Measurements from ENCODE around the gene DGKQ.

Gene DGKQ

DNA sequence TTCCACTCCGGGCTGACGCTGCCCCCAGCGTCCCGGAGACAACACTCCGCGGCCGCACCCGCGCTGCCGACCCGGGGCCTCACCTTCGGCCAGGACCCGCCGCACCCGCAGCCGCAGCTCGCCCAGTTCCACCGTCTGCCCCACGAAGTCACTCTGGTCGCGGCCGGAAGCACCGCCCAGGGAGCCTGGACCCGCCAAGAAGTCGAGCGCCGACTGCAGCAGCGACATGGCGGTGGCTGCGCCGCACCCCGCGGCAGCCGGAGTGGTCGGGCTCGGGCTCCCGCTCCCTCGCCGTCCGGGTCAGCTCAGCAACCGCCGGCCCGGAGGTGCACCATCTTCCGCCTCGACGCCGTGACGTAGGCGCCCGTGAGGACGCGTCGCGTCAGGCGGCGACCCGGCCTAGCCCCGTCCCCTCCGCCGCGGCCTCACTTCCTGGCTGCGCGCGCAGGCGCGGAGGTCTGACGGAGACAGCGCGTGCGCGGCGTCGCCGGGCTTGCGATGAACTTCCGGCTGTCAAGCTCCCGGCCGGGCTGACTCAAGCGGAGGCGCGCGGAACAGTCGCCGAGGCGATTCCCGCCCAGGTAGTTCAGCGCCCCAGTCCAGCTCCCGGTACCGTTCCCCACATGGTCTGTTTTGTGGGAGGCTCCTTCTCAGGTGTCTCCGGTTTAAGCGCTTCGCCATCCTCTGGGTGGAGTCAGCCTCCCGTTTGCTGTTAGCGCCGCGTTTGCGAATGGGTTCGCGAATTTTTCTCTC lies 41.2 kb downstream of the DGKQ start, which contains the start of the genes GAK and TMEM175:
Gene GAK, minus strand, starts transcription at position 357 of the 753 bp plus-strand sequence. Its CDS starts 129 bp downstream, at position 228.
Gene TMEM175, plus strand, starts transcription at position 501 of the 753 bp plus-strand sequence. CDS start 15,280 bp downstream, outside the sequence.
- H4K5ac ChIP-seq (ENCODE audit: low read length), result no peak within 1 kb of the TSS
- WGBS (ENCODE audit: extremely low coverage, insufficient coverage, low lambda C conversion rate), result no CpG with 5 or more reads among the region's 99 CpGs
- H3K23ac ChIP-seq (ENCODE audit: low read length), result peak within 1 kb of the TSS; percentile 94
- H3K79me1 ChIP-seq (ENCODE audit: low read length), result peaks cover 12% of the 10 kb centered on the region
- no peak within 1 kb of the TSS for H2BK120ac ChIP-seq (ENCODE audit: low read depth, low read length)
- H2BK15ac ChIP-seq (replicated peaks; ENCODE audit: low read depth), result no peak within 1 kb of the TSS
- peak within 1 kb of the TSS; percentile 93 for H3K9ac ChIP-seq (ENCODE audit: low read length)
- peak; percentile 97 for DNase-seq
- peaks cover 4% of the 10 kb centered on the region for H3K4me1 ChIP-seq (ENCODE audit: control insufficient read depth, low read depth, low read length)
- no peak within 1 kb of the TSS for H4K8ac ChIP-seq (ENCODE audit: low read depth, low read length)
- no peaks in the 10 kb centered on the region for H3K36me3 ChIP-seq (ENCODE audit: control insufficient read depth, insufficient read depth, low read length)
- H3K56ac ChIP-seq (ENCODE audit: low read length), result peak within 1 kb of the TSS; percentile 97
- H3K4ac ChIP-seq (ENCODE audit: low read depth, low read length), result no peak within 1 kb of the TSS
- H3K18ac ChIP-seq (ENCODE audit: low read length), result peak within 1 kb of the TSS; percentile 5
- H3K4me3 ChIP-seq (ENCODE audit: low read length), result peak within 1 kb of the TSS; percentile 80
- peak within 1 kb of the TSS; percentile 100 for H3K4me2 ChIP-seq (ENCODE audit: low read length)
- peaks cover 22% of the 10 kb centered on the region for H3K79me2 ChIP-seq (ENCODE audit: control insufficient read depth, insufficient read depth, low read length)
- no peak within 1 kb of the TSS for H2BK5ac ChIP-seq (ENCODE audit: low read length)
- no peak within 1 kb of the TSS for H2AK5ac ChIP-seq (ENCODE audit: low read length)
- H3K27ac ChIP-seq (ENCODE audit: low read depth, low read length), result peak within 1 kb of the TSS; percentile 2
- no peaks in the 10 kb centered on the region for H3K27me3 ChIP-seq (ENCODE audit: insufficient read depth, low read length, poor library complexity)

- no peaks in the 10 kb centered on the region for H3K27me3 ChIP-seq (ENCODE audit: insufficient read depth, low read length, poor library complexity)
- peak overlapping the region; percentile 80 for H3K4me3 ChIP-seq (ENCODE audit: low read length)
- H3K18ac ChIP-seq (ENCODE audit: low read length), result peak overlapping the region; percentile 5
- no peak overlapping the region for H2BK15ac ChIP-seq (replicated peaks; ENCODE audit: low read depth)
- no peak for DNase-seq
- peak overlapping the region; percentile 2 for H3K27ac ChIP-seq (ENCODE audit: low read depth, low read length)
- peaks cover 23% of the 10 kb centered on the region for H3K79me2 ChIP-seq (ENCODE audit: control insufficient read depth, insufficient read depth, low read length)
- no peak overlapping the region for H2BK5ac ChIP-seq (ENCODE audit: low read length)
- H4K8ac ChIP-seq (ENCODE audit: low read depth, low read length), result no peak overlapping the region
- H3K23ac ChIP-seq (ENCODE audit: low read length), result peak overlapping the region; percentile 94
- H2BK120ac ChIP-seq (ENCODE audit: low read depth, low read length), result no peak overlapping the region
- H3K36me3 ChIP-seq (ENCODE audit: control insufficient read depth, insufficient read depth, low read length), result no peaks in the 10 kb centered on the region
- H3K9ac ChIP-seq (ENCODE audit: low read length), result peak overlapping the region; percentile 89
- no peak overlapping the region for H3K4ac ChIP-seq (ENCODE audit: low read depth, low read length)
- peak overlapping the region; percentile 90 for H3K56ac ChIP-seq (ENCODE audit: low read length)
- peaks cover 13% of the 10 kb centered on the region for H3K79me1 ChIP-seq (ENCODE audit: low read length)
- H2AK5ac ChIP-seq (ENCODE audit: low read length), result no peak overlapping the region
- H4K5ac ChIP-seq (ENCODE audit: low read length), result no peak overlapping the region
- H3K4me2 ChIP-seq (ENCODE audit: low read length), result peak overlapping the region; percentile 85
- WGBS (ENCODE audit: extremely low coverage, insufficient coverage, low lambda C conversion rate), result no CpG with 5 or more reads among the region's 31 CpGs
- peaks cover 4% of the 10 kb centered on the region for H3K4me1 ChIP-seq (ENCODE audit: control insufficient read depth, low read depth, low read length)
These were observed 42.0 kb downstream of the DGKQ start for GRCh38 chr4:931194-931959.

- H3K79me2 ChIP-seq (ENCODE audit: control insufficient read depth, insufficient read depth, low read length), result peaks cover 28% of the 10 kb centered on the region
- H2AK5ac ChIP-seq (ENCODE audit: low read length), result no peak overlapping the region
- no peak overlapping the region for H4K5ac ChIP-seq (ENCODE audit: low read length)
- H3K9ac ChIP-seq (ENCODE audit: low read length), result peak overlapping the region; percentile 89
- no peak overlapping the region for H3K4me3 ChIP-seq (ENCODE audit: low read length)
- no peaks in the 10 kb centered on the region for H3K36me3 ChIP-seq (ENCODE audit: control insufficient read depth, insufficient read depth, low read length)
- H2BK120ac ChIP-seq (ENCODE audit: low read depth, low read length), result no peak overlapping the region
- peak overlapping the region; percentile 90 for H3K56ac ChIP-seq (ENCODE audit: low read length)
- no peaks in the 10 kb centered on the region for H3K27me3 ChIP-seq (ENCODE audit: insufficient read depth, low read length, poor library complexity)
- DNase-seq, result no peak
- no peak overlapping the region for H3K27ac ChIP-seq (ENCODE audit: low read depth, low read length)
- no peak overlapping the region for H2BK15ac ChIP-seq (replicated peaks; ENCODE audit: low read depth)
- WGBS (ENCODE audit: extremely low coverage, insufficient coverage, low lambda C conversion rate), result no CpG with 5 or more reads among the region's 7 CpGs
- H3K18ac ChIP-seq (ENCODE audit: low read length), result no peak overlapping the region
- H3K79me1 ChIP-seq (ENCODE audit: low read length), result peaks cover 18% of the 10 kb centered on the region
- peak overlapping the region; percentile 85 for H3K4me2 ChIP-seq (ENCODE audit: low read length)
- H3K4me1 ChIP-seq (ENCODE audit: control insufficient read depth, low read depth, low read length), result peaks cover 4% of the 10 kb centered on the region
- no peak overlapping the region for H4K8ac ChIP-seq (ENCODE audit: low read depth, low read length)
- no peak overlapping the region for H3K23ac ChIP-seq (ENCODE audit: low read length)
- no peak overlapping the region for H2BK5ac ChIP-seq (ENCODE audit: low read length)
- no peak overlapping the region for H3K4ac ChIP-seq (ENCODE audit: low read depth, low read length)
These were observed 42.6 kb downstream of the DGKQ start for GRCh38 chr4:930827-931193.

- no peak overlapping the region for H3K9ac ChIP-seq (ENCODE audit: low read length)
- no peak overlapping the region for H3K23ac ChIP-seq (ENCODE audit: low read length)
- no CpG with 5 or more reads among the region's 3 CpGs for WGBS (ENCODE audit: extremely low coverage, insufficient coverage, low lambda C conversion rate)
- H2BK5ac ChIP-seq (ENCODE audit: low read length), result no peak overlapping the region
- H3K27me3 ChIP-seq (ENCODE audit: insufficient read depth, low read length, poor library complexity), result no peaks in the 10 kb centered on the region
- peaks cover 35% of the 10 kb centered on the region for H3K79me2 ChIP-seq (ENCODE audit: control insufficient read depth, insufficient read depth, low read length)
- no peak overlapping the region for H2BK120ac ChIP-seq (ENCODE audit: low read depth, low read length)
- H4K8ac ChIP-seq (ENCODE audit: low read depth, low read length), result no peak overlapping the region
- peaks cover 24% of the 10 kb centered on the region for H3K79me1 ChIP-seq (ENCODE audit: low read length)
- no peak for DNase-seq
- H3K27ac ChIP-seq (ENCODE audit: low read depth, low read length), result no peak overlapping the region
- no peak overlapping the region for H4K5ac ChIP-seq (ENCODE audit: low read length)
- H3K4me3 ChIP-seq (ENCODE audit: low read length), result no peak overlapping the region
- H3K4ac ChIP-seq (ENCODE audit: low read depth, low read length), result no peak overlapping the region
- H3K36me3 ChIP-seq (ENCODE audit: control insufficient read depth, insufficient read depth, low read length), result no peaks in the 10 kb centered on the region
- no peak overlapping the region for H3K18ac ChIP-seq (ENCODE audit: low read length)
- no peak overlapping the region for H2BK15ac ChIP-seq (replicated peaks; ENCODE audit: low read depth)
- H3K4me1 ChIP-seq (ENCODE audit: control insufficient read depth, low read depth, low read length), result peaks cover 4% of the 10 kb centered on the region
- no peak overlapping the region for H2AK5ac ChIP-seq (ENCODE audit: low read length)
- H3K4me2 ChIP-seq (ENCODE audit: low read length), result no peak overlapping the region
- no peak overlapping the region for H3K56ac ChIP-seq (ENCODE audit: low read length)
These were observed 43.3 kb downstream of the DGKQ start for GRCh38 chr4:930028-930551.

DNA sequence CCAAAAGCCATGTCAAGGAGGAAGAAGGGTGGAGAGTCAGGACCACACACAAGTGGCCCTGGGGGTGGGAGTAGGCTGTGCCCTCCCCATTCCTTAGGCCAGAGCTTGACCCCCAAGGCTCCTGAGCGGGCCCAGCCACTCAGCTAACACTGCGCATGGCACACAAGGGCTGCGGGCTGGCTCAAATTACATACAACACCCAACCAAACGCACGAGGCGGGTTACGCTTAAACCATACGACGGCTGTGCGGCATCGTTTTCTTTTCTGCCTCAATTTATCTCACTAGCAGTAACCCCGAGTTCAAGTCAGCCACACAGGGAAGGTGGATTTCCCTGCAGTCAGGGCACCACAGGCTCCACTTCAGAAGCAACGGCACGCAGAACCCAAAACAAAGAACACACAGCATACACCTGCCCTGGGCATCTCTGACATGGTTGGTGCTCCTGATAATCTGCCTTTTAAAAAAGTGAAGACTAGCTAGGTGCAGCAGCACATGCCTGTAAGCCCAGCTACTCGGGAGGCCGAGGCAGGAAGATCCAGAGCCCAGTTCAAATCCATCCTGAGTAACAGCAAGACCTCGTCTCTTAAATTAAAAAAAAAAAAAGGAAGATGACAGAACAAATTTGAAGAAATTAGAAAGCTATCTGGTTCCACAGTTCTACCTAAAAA lies 44.1 kb downstream of the DGKQ start:
- Histone ChIP-seq H4K8ac (ENCODE audit: low read depth, low read length) (no peak overlapping the region), H3K9ac (ENCODE audit: low read length) (no peak overlapping the region), H3K18ac (ENCODE audit: low read length) (no peak overlapping the region), H3K4me3 (ENCODE audit: low read length) (no peak overlapping the region), H3K4me2 (ENCODE audit: low read length) (no peak overlapping the region), H2BK15ac (replicated peaks; ENCODE audit: low read depth) (no peak overlapping the region), H3K27me3 (ENCODE audit: insufficient read depth, low read length, poor library complexity) (no peaks in the 10 kb centered on the region), H4K5ac (ENCODE audit: low read length) (no peak overlapping the region), H3K27ac (ENCODE audit: low read depth, low read length) (no peak overlapping the region), H2AK5ac (ENCODE audit: low read length) (no peak overlapping the region), H3K79me2 (ENCODE audit: control insufficient read depth, insufficient read depth, low read length) (peaks cover 42% of the 10 kb centered on the region), H3K23ac (ENCODE audit: low read length) (no peak overlapping the region), H3K4me1 (ENCODE audit: control insufficient read depth, low read depth, low read length) (peaks cover 4% of the 10 kb centered on the region), H2BK120ac (ENCODE audit: low read depth, low read length) (no peak overlapping the region), H3K4ac (ENCODE audit: low read depth, low read length) (no peak overlapping the region), H2BK5ac (ENCODE audit: low read length) (no peak overlapping the region), H3K56ac (ENCODE audit: low read length) (no peak overlapping the region), H3K36me3 (ENCODE audit: control insufficient read depth, insufficient read depth, low read length) (no peaks in the 10 kb centered on the region), H3K79me1 (ENCODE audit: low read length) (peaks cover 25% of the 10 kb centered on the region)
- no CpG with 5 or more reads among the region's 17 CpGs for WGBS (ENCODE audit: extremely low coverage, insufficient coverage, low lambda C conversion rate)
- no peak for DNase-seq

Measured in mesendoderm (in vitro differentiated cells).